SU-DHL-6 (cell line): Measurements from ENCODE around the gene PSME3IP1.

Experiments used
- H2AFZ ChIP-seq: fragments of 200-600 bp; sonication (generic); 2 replicates; pipeline ENCODE4 v1.6.1; 2014; ENCODE audit warnings: low read depth, mild to moderate bottlenecking, moderate library complexity, mixed read lengths, antibody characterized with exemption, low read length; ENCODE audit not compliant: severe bottlenecking
- H3F3A ChIP-seq: fragments of 200-600 bp; shearing (Covaris generic); 2 replicates; pipeline ENCODE4 v1.6.0; 2016; ENCODE audit warnings: antibody characterized with exemption, mild to moderate bottlenecking; ENCODE audit not compliant: insufficient read depth
- H3K27ac ChIP-seq: fragments of 200-600 bp; sonication (generic); 2 replicates; pipeline ENCODE4 v1.5.1; 2016; ENCODE audit warnings: low read depth, mild to moderate bottlenecking, low read length, moderate library complexity, mixed read lengths
- H3K27me3 ChIP-seq: fragments of 200-600 bp; sonication (generic), shearing (Covaris generic); 2 replicates; pipeline ENCODE4 v1.6.0; 2014; ENCODE audit warnings: mild to moderate bottlenecking, low read length
- H3K36me3 ChIP-seq: fragments of 200-600 bp; sonication (generic); 2 replicates; pipeline ENCODE4 v1.6.1; 2014; ENCODE audit warnings: mild to moderate bottlenecking, low read length, mixed read lengths
- H3K4me2 ChIP-seq: fragments of 300-600, 200-600 bp; shearing (Covaris generic), sonication (generic); 2 replicates; pipeline ENCODE4 v1.6.0; 2014; ENCODE audit warnings: low read length, low read depth, mild to moderate bottlenecking; ENCODE audit not compliant: poor library complexity, severe bottlenecking
- H3K4me3 ChIP-seq: fragments of 200-600 bp; sonication (generic); 2 replicates; pipeline ENCODE4 v1.5.1; 2014; ENCODE audit warnings: antibody characterized with exemption, low read length, mild to moderate bottlenecking, mixed read lengths; ENCODE audit not compliant: insufficient read depth, poor library complexity, severe bottlenecking
- H3K79me2 ChIP-seq: fragments of 200-600 bp; sonication (generic); 2 replicates; pipeline ENCODE4 v1.6.1; 2014; ENCODE audit warnings: mild to moderate bottlenecking, low read length, moderate library complexity; ENCODE audit not compliant: insufficient read depth
- H3K9ac ChIP-seq: fragments of 200-600 bp; sonication (generic); 2 replicates; pipeline ENCODE4 v1.7.0; 2014; ENCODE audit warnings: mild to moderate bottlenecking, low read length
- H3K9me2 ChIP-seq: fragments of 200-600 bp; sonication (generic); replicated peaks from 2 replicates; pipeline ENCODE4 v1.6.1; 2014; ENCODE audit warnings: low read length; ENCODE audit not compliant: insufficient read depth
- H3K9me3 ChIP-seq: fragments of 200-600 bp; sonication (generic); 2 replicates; pipeline ENCODE4 v1.6.1; 2014; ENCODE audit warnings: low read length, mixed read lengths; ENCODE audit not compliant: insufficient read depth
- H4K20me1 ChIP-seq: fragments of 200-600 bp; sonication (generic); 2 replicates; pipeline ENCODE4 v1.6.1; 2014; ENCODE audit warnings: low read depth, mild to moderate bottlenecking, antibody characterized with exemption, low read length, moderate library complexity, mixed read lengths
- CTCF ChIP-seq: fragments of 200-600 bp; sonication (generic); IDR thresholded peaks from one replicate; pipeline ENCODE4 v1.5.1; 2017; ENCODE audit warnings: antibody characterized with exemption, mild to moderate bottlenecking, low read length, moderate library complexity; ENCODE audit not compliant: insufficient read depth, poor library complexity, severe bottlenecking
- EZH2phosphoT487 ChIP-seq: fragments of 200-600 bp; sonication (generic), shearing (Covaris generic); conservative IDR thresholded peaks from 2 replicates; pipeline ENCODE4 v1.6.1; 2018; ENCODE audit warnings: mild to moderate bottlenecking, antibody characterized with exemption, low read length, moderate library complexity, mixed read lengths

Gene PSME3IP1

GRCh38 chr16:57115514-57116182 is 70.2 kb downstream of the PSME3IP1 start:
- Histone ChIP-seq H4K20me1 (no peaks in the 10 kb centered on the region), H3F3A (no peaks in the 10 kb centered on the region), H3K4me2 (no peak overlapping the region), H3K9me2 (no peaks in the 10 kb centered on the region), H3K27ac (no peak overlapping the region), H2AFZ (no peak overlapping the region), H3K27me3 (no peaks in the 10 kb centered on the region), H3K9ac (no peak overlapping the region), H3K4me3 (no peak overlapping the region), H3K79me2 (no peaks in the 10 kb centered on the region), H3K9me3 (no peaks in the 10 kb centered on the region), H3K36me3 (no peaks in the 10 kb centered on the region)
- no peak for TF ChIP-seq CTCF
- TF ChIP-seq EZH2phosphoT487 = no peak

GRCh38 chr16:57115168-57115513 is 70.7 kb downstream of the PSME3IP1 start:
- H3K79me2 ChIP-seq = no peaks in the 10 kb centered on the region
- H3K27me3 ChIP-seq = no peaks in the 10 kb centered on the region
- H3K9ac ChIP-seq = no peak overlapping the region
- no peaks in the 10 kb centered on the region for H3F3A ChIP-seq
- H3K9me2 ChIP-seq = no peaks in the 10 kb centered on the region
- H3K36me3 ChIP-seq = no peaks in the 10 kb centered on the region
- no peak overlapping the region for H3K4me2 ChIP-seq
- TF ChIP-seq CTCF = no peak
- TF ChIP-seq EZH2phosphoT487 = no peak
- H3K9me3 ChIP-seq = no peaks in the 10 kb centered on the region
- no peak overlapping the region for H3K4me3 ChIP-seq
- H2AFZ ChIP-seq = no peak overlapping the region
- no peak overlapping the region for H3K27ac ChIP-seq
- no peaks in the 10 kb centered on the region for H4K20me1 ChIP-seq

- H2AFZ ChIP-seq = no peak overlapping the region
- H3K27ac ChIP-seq = no peak overlapping the region
- H3K9me2 ChIP-seq = no peaks in the 10 kb centered on the region
- no peaks in the 10 kb centered on the region for H3F3A ChIP-seq
- no peaks in the 10 kb centered on the region for H3K36me3 ChIP-seq
- H4K20me1 ChIP-seq = no peaks in the 10 kb centered on the region
- no peak overlapping the region for H3K4me2 ChIP-seq
- no peak overlapping the region for H3K9ac ChIP-seq
- no peaks in the 10 kb centered on the region for H3K9me3 ChIP-seq
- H3K4me3 ChIP-seq = no peak overlapping the region
- H3K79me2 ChIP-seq = no peaks in the 10 kb centered on the region
- H3K27me3 ChIP-seq = no peaks in the 10 kb centered on the region
- TF ChIP-seq CTCF = no peak
These were observed 72.2 kb downstream of the PSME3IP1 start for GRCh38 chr16:57113664-57114063.
